Right renal cortex interstitium (tissue), 3 donors: ENCODE measurements around the gene KIAA0232. TPM values are rescaled to one million over a fixed set of nuclear protein-coding genes. Genes with fewer than 3 reads are reported as not detected.
"Not testable (repeated sequence)": the region's sequence is repeated elsewhere in the genome, so short reads cannot be mapped to it uniquely, and the experiment has no call there.

ENCODE experiments used
- DNase-seq, 3 donors: peaks; one replicate each; pipeline ENCODE4 v3.0.0-alpha.2; 2013; ENCODE audit warnings: low read depth in 3 of 3, low spot score in 2 of 3
- polyA plus RNA-seq, 3 donors: library from polyadenylated mRNA; unstranded; fragments of 120-200 nt; gene quantifications; one replicate each; pipeline ENCODE4 v1.2.1, GENCODE V29; 2013; ENCODE audit not compliant: insufficient read length in 3 of 3

The KIAA0232 gene
- polyA plus RNA-seq, 3 donors: 43.9 to 46.6 (median 45.8) TPM

GRCh38 chr4:6773106-6773505, 9.4 kb upstream of the KIAA0232 start:
- no peak for DNase-seq

- DNase-seq: no peak
These were observed 8.6 kb upstream of the KIAA0232 start for GRCh38 chr4:6773616-6774540.

DNA sequence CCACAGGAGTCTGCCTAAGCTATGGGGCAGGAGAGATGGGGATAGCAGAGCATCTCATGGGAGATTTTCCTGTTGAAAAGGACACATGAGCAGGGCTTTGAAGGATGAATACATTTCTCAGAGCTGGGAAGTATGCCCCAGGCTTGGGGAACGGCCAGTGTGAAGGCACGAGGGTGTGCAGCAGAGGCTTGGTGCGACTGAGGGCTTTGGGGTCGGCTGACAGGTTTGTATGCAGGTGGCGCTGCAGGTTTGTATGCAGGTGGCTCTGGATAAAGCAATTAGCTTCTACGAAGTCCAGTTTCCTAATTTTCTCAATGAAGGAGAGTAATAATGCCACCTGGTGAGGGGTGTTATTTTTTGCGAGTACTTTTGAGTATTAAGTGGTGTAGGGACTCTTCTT, 6.8 kb upstream of the KIAA0232 start:
- DNase-seq: no peak

DNA sequence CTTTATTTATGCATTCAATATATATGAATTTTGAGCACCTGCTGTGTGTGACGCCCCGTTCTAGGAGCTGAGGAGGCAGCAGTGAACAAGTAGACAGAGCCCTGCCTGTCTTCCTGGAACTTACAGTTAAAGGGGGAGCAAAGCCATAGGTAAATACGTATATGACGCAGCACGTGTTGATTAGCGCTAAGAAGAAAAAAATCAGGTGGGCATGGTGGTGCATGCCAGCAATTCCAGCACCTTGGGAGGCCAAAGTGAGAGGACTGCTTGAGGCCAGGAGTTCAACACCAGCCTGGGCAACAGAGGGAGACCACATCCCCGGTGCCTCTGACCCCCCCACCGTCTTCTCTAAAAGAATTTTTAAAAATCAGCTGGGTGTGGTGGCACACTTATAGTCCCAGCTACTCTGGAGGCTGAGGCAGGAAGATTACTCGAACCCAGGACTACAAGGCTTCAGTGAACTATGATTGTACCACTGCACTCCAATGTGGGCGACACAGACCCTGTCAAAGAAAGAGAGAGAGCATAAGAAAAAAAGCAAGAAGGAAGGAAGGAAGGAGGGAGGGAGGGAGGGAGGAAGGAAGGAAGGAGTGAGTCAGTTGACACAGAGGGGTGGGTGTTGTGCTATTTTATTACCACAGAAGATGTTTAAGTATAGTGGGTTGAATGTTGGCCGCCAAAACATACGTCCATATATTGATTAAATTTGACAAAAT, 5.4 kb upstream of the KIAA0232 start:
- no peak for DNase-seq

GRCh38 chr4:6777636-6778281, 4.8 kb upstream of the KIAA0232 start:
- DNase-seq: no peak

GRCh38 chr4:6778435-6778834, 4.1 kb upstream of the KIAA0232 start:
- DNase-seq: no peak

GRCh38 chr4:6779667-6780565, 2.6 kb upstream of the KIAA0232 start:
- no peak for DNase-seq

DNA sequence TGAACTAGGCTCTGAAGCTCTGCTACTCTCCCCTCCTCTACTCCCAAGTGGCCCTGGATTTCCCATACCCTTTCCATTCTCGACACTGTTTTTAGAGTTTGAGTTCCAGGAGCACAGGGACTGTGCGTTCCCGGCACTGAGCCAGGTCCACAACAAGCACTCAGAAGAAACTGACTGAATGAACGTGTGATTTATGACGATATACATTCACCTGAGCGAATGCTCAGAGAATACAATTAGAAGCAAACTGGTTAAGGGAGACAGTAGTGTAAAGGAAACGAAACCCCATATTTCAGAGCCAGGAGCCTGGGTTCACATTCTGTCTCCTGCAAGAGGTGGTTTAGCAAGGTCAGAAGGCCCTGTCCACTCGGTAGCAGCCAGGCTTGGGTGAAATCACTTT, 1.4 kb upstream of the KIAA0232 start:
- DNase-seq: no peak

DNA sequence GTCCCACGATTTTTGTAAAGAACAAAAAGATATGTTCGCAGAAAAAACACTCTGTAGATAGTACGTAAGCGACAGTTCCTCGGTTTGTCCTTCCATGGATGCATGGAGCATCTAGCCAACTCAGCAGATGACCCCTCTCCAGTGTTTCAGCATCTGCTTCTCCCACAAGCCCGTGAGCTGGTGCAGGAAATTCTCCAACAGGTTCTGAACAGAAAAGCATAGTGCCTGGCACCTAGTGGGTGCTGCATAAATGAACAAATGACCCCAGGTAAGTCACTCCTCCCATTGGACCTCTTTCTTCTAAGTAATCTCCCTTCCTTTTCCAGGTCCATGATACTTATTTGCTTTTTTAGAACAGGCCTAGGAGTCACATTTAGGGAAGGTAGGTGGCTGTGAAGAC, 966 bp upstream of the KIAA0232 start:
- DNase-seq: no peak

DNA sequence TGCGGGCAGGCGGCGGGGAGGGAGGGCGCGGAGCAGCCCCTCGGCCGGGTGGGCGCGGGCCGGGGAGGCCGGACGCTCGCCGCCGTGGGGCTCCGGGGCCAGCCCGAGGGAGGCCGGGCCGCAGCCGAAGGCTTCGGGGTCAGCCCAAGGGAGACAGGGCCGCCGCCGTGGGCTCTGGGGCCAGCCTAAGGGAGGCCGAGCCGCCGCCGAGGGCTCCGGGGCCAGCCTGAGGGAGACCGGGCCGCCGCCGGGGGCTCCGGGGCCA, 251 bp downstream of the KIAA0232 start:
- DNase-seq: no peak

GRCh38 chr4:6783111-6783981, 819 bp downstream of the KIAA0232 start:
- DNase-seq: peak in 2 of 3 donors; percentile 81 to 87

DNA sequence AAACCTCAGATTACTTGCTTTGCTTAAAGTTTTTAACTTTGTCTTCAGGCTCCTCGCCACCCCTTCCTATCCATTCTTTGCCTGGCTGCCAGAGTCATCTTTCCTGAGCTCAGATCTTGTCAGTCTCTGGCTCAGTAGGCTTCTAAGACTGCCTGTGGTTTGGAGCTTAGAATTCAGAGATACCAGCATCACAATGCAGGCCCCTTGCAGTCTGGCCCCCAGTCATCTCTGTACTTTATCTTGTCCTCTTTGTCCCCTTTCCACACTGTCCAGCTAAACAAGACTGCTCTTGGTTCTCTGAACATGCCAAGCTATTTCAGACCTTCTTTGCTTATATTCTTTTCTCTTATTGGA, 3.0 kb downstream of the KIAA0232 start:
- no peak for DNase-seq

GRCh38 chr4:6788123-6788522, 5.6 kb downstream of the KIAA0232 start:
- DNase-seq: no peak

GRCh38 chr4:6791245-6791644, 8.7 kb downstream of the KIAA0232 start:
- not testable (repeated sequence) for DNase-seq

GRCh38 chr4:6791796-6792195, 9.3 kb downstream of the KIAA0232 start:
- DNase-seq: not testable (repeated sequence)

DNA sequence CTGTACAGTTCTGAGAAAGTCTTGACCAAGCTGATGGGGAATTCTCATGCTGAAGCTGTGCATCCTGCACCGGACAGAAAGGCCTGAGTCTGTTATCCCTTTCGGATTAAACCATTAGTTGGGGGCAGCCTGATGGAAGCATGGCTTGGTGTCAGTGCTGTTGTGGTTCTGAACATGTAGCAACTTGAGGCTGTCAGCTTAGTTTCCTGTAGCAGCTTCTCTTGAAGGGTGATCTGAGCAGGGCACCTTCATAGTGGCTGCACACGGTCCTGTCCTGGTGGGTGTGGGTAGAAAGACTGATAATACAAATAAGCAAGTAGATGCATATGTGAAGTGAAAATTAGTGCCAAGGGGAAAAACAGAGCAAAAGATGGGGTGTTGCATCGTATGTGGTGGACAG, 11.7 kb downstream of the KIAA0232 start:
- DNase-seq: no peak

GRCh38 chr4:6795821-6796220, 13.3 kb downstream of the KIAA0232 start:
- no peak for DNase-seq

DNA sequence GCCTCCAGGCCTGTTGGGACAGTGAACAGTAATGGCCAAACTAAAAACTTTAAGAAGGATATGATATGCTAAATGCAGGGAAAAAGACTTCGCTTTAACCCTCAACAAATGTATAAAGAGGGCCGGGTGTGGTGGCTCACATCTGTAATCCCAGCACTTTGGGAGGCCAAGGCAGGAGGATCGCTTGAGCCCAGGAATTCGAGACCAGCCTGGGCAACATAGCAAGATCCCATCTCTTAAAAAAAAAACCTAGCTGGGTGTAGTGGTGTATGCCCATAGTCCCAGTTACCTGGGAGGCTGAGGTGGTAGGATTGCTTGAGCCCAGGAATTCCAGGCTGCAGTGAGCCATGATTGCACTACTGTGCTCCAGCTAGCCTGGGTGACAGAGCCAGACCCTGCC, 14.8 kb downstream of the KIAA0232 start:
- DNase-seq: not testable (repeated sequence)

DNA sequence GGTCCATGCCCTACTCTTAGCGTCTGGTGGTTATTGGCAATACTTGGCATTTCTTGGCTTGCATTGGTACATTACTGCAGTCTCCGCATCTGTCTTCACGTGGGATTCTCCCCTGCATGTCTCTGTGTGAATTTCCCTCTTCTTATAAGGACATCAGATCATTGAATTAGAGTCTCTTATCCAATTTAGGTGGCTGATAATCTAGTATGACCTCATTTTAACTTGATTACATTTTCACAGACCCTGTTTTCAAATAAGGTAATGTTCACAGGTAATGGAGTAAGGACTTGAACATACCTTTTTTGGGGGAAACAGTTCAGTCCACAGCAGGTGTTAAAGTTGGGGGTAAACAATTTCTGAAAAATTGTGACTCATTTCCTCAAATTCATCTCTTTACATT, 16.6 kb downstream of the KIAA0232 start:
- no peak for DNase-seq

- DNase-seq: no peak
These were observed 19.5 kb downstream of the KIAA0232 start for GRCh38 chr4:6802025-6802424.
